HEK293 (cell line): Measurements from ENCODE around the gene TMEM14C.

Experiments
- CTCF ChIA-PET: fragments of 350-600 bp; formaldehyde crosslinking; extraction: SDS; loops from one replicate; lab custom pipeline; 2021; ENCODE audit warnings: antibody characterized with exemption; lab: Yijun Ruan, JAX
- POLR2A ChIA-PET: fragments of 300-600 bp; formaldehyde crosslinking; extraction: SDS; loops from one replicate; lab custom pipeline; 2020; ENCODE audit warnings: antibody characterized with exemption, inconsistent platforms; lab: Yijun Ruan, JAX
- H3K27ac ChIP-seq: fragments of 200-500 bp; sonication (Bioruptor generic); 2 replicates; pipeline ENCODE4 v1.5.1; 2014; ENCODE audit warnings: low read depth, low read length, control low read depth, inconsistent platforms; ENCODE audit errors: extremely low read depth
- H3K36me3 ChIP-seq, 2 experiments: fragments of 200-500 bp in 1 of 2; sonication (Bioruptor generic) in 1 of 2; 1 replicate in 1 of 2; 2 replicates in 1 of 2; pipeline ENCODE4 v1.5.1; 2014 to 2017; ENCODE audit warnings: inconsistent platforms in 2 of 2, low read length in 2 of 2; ENCODE audit not compliant: control insufficient read depth in 2 of 2, insufficient read depth in 1 of 2
- H3K4me1 ChIP-seq: fragments of 200-500 bp; sonication (Bioruptor generic); 2 replicates; pipeline ENCODE4 v1.5.1; 2014; ENCODE audit warnings: mild to moderate bottlenecking, low read length, inconsistent platforms; ENCODE audit not compliant: control insufficient read depth, insufficient read depth
- H3K4me3 ChIP-seq: 2 replicates; pipeline ENCODE4 v1.5.1; 2011; ENCODE audit warnings: low read depth, mild to moderate bottlenecking, control low read depth, low read length, moderate library complexity
- H3K9me3 ChIP-seq: fragments of 200-500 bp; sonication (Bioruptor generic); 2 replicates; pipeline ENCODE4 v1.5.1; 2014; ENCODE audit warnings: low read depth, low read length, inconsistent platforms; ENCODE audit not compliant: control insufficient read depth, insufficient read depth
- GLIS2 ChIP-seq: fragments of 450-650 bp; formaldehyde crosslinking; IDR thresholded peaks from 2 replicates; pipeline ENCODE4 v1.5.1; 2016; ENCODE audit warnings: missing biosample characterization, missing genetic modification characterization
- KLF8 ChIP-seq: fragments of 450-650 bp; formaldehyde crosslinking; IDR thresholded peaks from 2 replicates; pipeline ENCODE4 v1.5.1; 2016; ENCODE audit warnings: missing biosample characterization, missing genetic modification characterization
- OVOL3 ChIP-seq: fragments of 450-650 bp; formaldehyde crosslinking; IDR thresholded peaks from 2 replicates; pipeline ENCODE4 v1.5.1; 2016; ENCODE audit warnings: missing biosample characterization, missing genetic modification characterization
- PRDM4 ChIP-seq: fragments of 450-650 bp; formaldehyde crosslinking; IDR thresholded peaks from 2 replicates; pipeline ENCODE4 v1.5.1; 2017; ENCODE audit warnings: missing biosample characterization, missing genetic modification characterization
- WT1 ChIP-seq: fragments of 450-650 bp; formaldehyde crosslinking; IDR thresholded peaks from 2 replicates; pipeline ENCODE4 v1.5.1; 2016; ENCODE audit warnings: missing biosample characterization, missing genetic modification characterization
- ZBTB20 ChIP-seq: fragments of 450-650 bp; formaldehyde crosslinking; IDR thresholded peaks from 2 replicates; pipeline ENCODE4 v1.5.1; 2016; ENCODE audit warnings: missing biosample characterization, missing genetic modification characterization
- ZBTB7A ChIP-seq: fragments of 450-650 bp; formaldehyde crosslinking; IDR thresholded peaks from 2 replicates; pipeline ENCODE4 v1.5.1; 2016; ENCODE audit warnings: low read depth, missing biosample characterization, missing genetic modification characterization
- ZNF121 ChIP-seq: fragments of 450-650 bp; formaldehyde crosslinking; IDR thresholded peaks from 2 replicates; pipeline ENCODE4 v1.5.1; 2016; ENCODE audit warnings: missing biosample characterization, missing genetic modification characterization
- ZNF157 ChIP-seq: fragments of 450-650 bp; formaldehyde crosslinking; IDR thresholded peaks from 2 replicates; pipeline ENCODE4 v1.5.1; 2016; ENCODE audit warnings: missing biosample characterization, missing genetic modification characterization
- ZNF184 ChIP-seq: fragments of 450-650 bp; IDR thresholded peaks from 2 replicates; pipeline ENCODE4 v1.5.1; 2018; ENCODE audit warnings: missing biosample characterization, mild to moderate bottlenecking, missing genetic modification characterization
- ZNF202 ChIP-seq: fragments of 450-650 bp; formaldehyde crosslinking; IDR thresholded peaks from 2 replicates; pipeline ENCODE4 v1.5.1; 2016; ENCODE audit warnings: missing biosample characterization, missing genetic modification characterization, borderline replicate concordance
- ZNF223 ChIP-seq: fragments of 450-650 bp; formaldehyde crosslinking; IDR thresholded peaks from 2 replicates; pipeline ENCODE4 v1.5.1; 2016; ENCODE audit warnings: missing biosample characterization, missing genetic modification characterization
- ZNF274 ChIP-seq, 2 experiments: fragments of 200-500 bp in 1 of 2; fragments of 450-650 bp in 1 of 2; sonication (Bioruptor generic) in 1 of 2; formaldehyde crosslinking in 1 of 2; IDR thresholded peaks; 2 replicates each; pipeline versions ENCODE4 v1.5.1 to v1.6.1; 2014 to 2016; ENCODE audit warnings: borderline replicate concordance in 1 of 2, inconsistent platforms in 1 of 2, low read length in 1 of 2, missing biosample characterization in 1 of 2, missing genetic modification characterization in 1 of 2
- ZNF292 ChIP-seq: fragments of 450-650 bp; formaldehyde crosslinking; IDR thresholded peaks from 2 replicates; pipeline ENCODE4 v1.5.1; 2016; ENCODE audit warnings: low read depth, missing biosample characterization, missing genetic modification characterization, borderline replicate concordance
- ZNF335 ChIP-seq: fragments of 450-650 bp; formaldehyde crosslinking; conservative IDR thresholded peaks from 2 replicates; pipeline ENCODE4 v1.5.1; 2016; ENCODE audit warnings: missing biosample characterization, missing genetic modification characterization
- ZNF366 ChIP-seq: fragments of 450-650 bp; formaldehyde crosslinking; conservative IDR thresholded peaks from 2 replicates; pipeline ENCODE4 v1.5.1; 2016; ENCODE audit warnings: missing biosample characterization, missing genetic modification characterization
- ZNF555 ChIP-seq: fragments of 450-650 bp; formaldehyde crosslinking; conservative IDR thresholded peaks from 2 replicates; pipeline ENCODE4 v1.5.1; 2017; ENCODE audit warnings: missing biosample characterization, mild to moderate bottlenecking, missing genetic modification characterization, inconsistent platforms
- ZNF558 ChIP-seq: fragments of 450-650 bp; formaldehyde crosslinking; IDR thresholded peaks from 2 replicates; pipeline ENCODE4 v1.5.1; 2016; ENCODE audit warnings: missing biosample characterization, missing genetic modification characterization
- ZNF660 ChIP-seq: fragments of 450-650 bp; IDR thresholded peaks from 2 replicates; pipeline ENCODE4 v1.5.1; 2018; ENCODE audit warnings: missing biosample characterization, mild to moderate bottlenecking, missing genetic modification characterization
- TF ChIP-seq, protein P1 (sequence below): fragments of 450-650 bp; formaldehyde crosslinking; IDR thresholded peaks from 2 replicates; pipeline ENCODE4 v1.5.1; 2016; ENCODE audit warnings: missing biosample characterization, missing genetic modification characterization
- TF ChIP-seq, protein P2 (sequence below): fragments of 450-650 bp; formaldehyde crosslinking; IDR thresholded peaks from 2 replicates; pipeline ENCODE4 v1.5.1; 2016; ENCODE audit warnings: missing biosample characterization, missing genetic modification characterization
- TF ChIP-seq, protein P3 (sequence below): fragments of 450-650 bp; formaldehyde crosslinking; IDR thresholded peaks from 2 replicates; pipeline ENCODE4 v1.5.1; 2016; ENCODE audit warnings: missing biosample characterization, missing genetic modification characterization, borderline replicate concordance

TMEM14C gene

GRCh38 chr6:10759312-10759839, 36.5 kb downstream of the TMEM14C start:
- Histone ChIP-seq H3K4me3 (no peak overlapping the region), H3K9me3 (no peaks in the 10 kb centered on the region), H3K36me3 (peaks cover 26 to 52% of the 10 kb centered on the region in 2 experiments), H3K4me1 (no peaks in the 10 kb centered on the region), H3K27ac (no peak overlapping the region)
- TF ChIP-seq KLF8 (0 out of 2 replicates have a peak, but pooled peaks have one; percentile 26), ZBTB7A (tag by site-specific recombination) (no peak), OVOL3 (tag by site-specific recombination) (no peak), ZNF555 (tag by site-specific recombination) (no peak), PRDM4 (tag by site-specific recombination) (no peak), ZNF274 (IDR thresholded peaks at IDR 0.05; ENCODE audit: low read length) (no peak), ZNF274 (tag by site-specific recombination; IDR thresholded peaks at IDR 0.05; ENCODE audit: borderline replicate concordance) (no peak), ZNF223 (tag by site-specific recombination) (no peak), ZNF292 (tag by site-specific recombination) (no peak), ZNF660 (tag by site-specific recombination) (0 out of 2 replicates have a peak, but pooled peaks have one; percentile 25), GLIS2 (no peak), ZNF157 (tag by site-specific recombination) (no peak), ZBTB20 (tag by site-specific recombination) (0 out of 2 replicates have a peak, but pooled peaks have one; percentile 33), ZNF184 (tag by site-specific recombination) (no peak), ZNF558 (tag by site-specific recombination) (0 out of 2 replicates have a peak, but pooled peaks have one; percentile 21), ZNF121 (tag by site-specific recombination) (no peak)
- TF ChIP-seq, protein P1, sequence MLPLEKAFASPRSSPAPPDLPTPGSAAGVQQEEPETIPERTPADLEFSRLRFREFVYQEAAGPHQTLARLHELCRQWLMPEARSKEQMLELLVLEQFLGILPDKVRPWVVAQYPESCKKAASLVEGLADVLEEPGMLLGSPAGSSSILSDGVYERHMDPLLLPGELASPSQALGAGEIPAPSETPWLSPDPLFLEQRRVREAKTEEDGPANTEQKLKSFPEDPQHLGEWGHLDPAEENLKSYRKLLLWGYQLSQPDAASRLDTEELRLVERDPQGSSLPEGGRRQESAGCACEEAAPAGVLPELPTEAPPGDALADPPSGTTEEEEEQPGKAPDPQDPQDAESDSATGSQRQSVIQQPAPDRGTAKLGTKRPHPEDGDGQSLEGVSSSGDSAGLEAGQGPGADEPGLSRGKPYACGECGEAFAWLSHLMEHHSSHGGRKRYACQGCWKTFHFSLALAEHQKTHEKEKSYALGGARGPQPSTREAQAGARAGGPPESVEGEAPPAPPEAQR (tag by site-specific recombination): no peak
- TF ChIP-seq, protein P2, sequence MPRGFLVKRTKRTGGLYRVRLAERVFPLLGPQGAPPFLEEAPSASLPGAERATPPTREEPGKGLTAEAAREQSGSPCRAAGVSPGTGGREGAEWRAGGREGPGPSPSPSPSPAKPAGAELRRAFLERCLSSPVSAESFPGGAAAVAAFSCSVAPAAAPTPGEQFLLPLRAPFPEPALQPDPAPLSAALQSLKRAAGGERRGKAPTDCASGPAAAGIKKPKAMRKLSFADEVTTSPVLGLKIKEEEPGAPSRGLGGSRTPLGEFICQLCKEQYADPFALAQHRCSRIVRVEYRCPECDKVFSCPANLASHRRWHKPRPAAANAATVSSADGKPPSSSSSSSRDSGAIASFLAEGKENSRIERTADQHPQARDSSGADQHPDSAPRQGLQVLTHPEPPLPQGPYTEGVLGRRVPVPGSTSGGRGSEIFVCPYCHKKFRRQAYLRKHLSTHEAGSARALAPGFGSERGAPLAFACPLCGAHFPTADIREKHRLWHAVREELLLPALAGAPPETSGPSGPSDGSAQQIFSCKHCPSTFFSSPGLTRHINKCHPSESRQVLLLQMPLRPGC (tag by site-specific recombination): peak; percentile 72
- POLR2A ChIA-PET: interaction anchor here (1.0 to 2.2 kb wide), 3 partner anchors 12 to 38 kb away, joined by 3 to 10 read pairs (median 4); partner anchors contain the start of genes TMEM14B and TMEM14C
- CTCF ChIA-PET: interaction anchor here (0.6 to 2.6 kb wide), 14 partner anchors 10 to 281 kb away, joined by 3 to 22 read pairs (median 4); partner anchors contain the start of genes SYCP2L and TMEM14B

DNA sequence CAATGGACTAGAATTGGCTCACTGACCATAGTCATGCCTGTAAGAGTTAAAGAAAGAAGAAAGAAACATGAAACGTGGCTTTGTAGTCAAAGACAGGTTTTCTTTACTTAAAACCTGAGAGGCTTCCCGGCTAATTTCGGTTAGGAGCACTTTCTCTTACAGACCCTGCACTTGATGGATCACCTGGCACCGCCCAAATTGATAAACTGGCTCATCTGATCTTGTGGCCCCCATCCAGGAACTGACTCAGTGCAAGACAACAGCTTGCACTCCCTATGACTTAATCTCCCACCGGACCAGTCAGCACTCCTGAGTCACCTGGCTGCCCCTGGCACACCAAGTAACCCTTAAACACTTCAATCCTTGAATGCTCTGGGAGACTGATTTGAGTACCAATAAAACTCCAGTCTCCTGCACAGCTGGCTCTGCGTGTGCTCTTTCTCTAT, 37.0 kb downstream of the TMEM14C start:
- CTCF ChIA-PET: interaction anchor here (0.6 to 2.6 kb wide), 15 partner anchors 10 to 281 kb away, joined by 3 to 22 read pairs (median 4); partner anchors contain the start of genes SYCP2L and TMEM14B
- POLR2A ChIA-PET: interaction anchor here (1.0 to 2.2 kb wide), 5 partner anchors 13 to 65 kb away, joined by 3 to 10 read pairs (median 3); partner anchors contain the start of genes C6orf52, PAK1IP1, TMEM14B and TMEM14C
- TF ChIP-seq ZNF202 (tag by site-specific recombination): no peak
- peak; percentile 83 for TF ChIP-seq ZNF184 (tag by site-specific recombination)
- TF ChIP-seq ZNF366: peak; percentile 26; the same call in 1 of the 2 replicates
- TF ChIP-seq, protein P2 (tag by site-specific recombination): peak; percentile 56; the same call in 1 of the 2 replicates
- 0 out of 2 replicates have a peak, but pooled peaks have one; percentile 31 for TF ChIP-seq WT1 (tag by site-specific recombination)
- no peak; the same call in 1 of the 2 replicates for TF ChIP-seq ZNF335
- TF ChIP-seq, protein P3, sequence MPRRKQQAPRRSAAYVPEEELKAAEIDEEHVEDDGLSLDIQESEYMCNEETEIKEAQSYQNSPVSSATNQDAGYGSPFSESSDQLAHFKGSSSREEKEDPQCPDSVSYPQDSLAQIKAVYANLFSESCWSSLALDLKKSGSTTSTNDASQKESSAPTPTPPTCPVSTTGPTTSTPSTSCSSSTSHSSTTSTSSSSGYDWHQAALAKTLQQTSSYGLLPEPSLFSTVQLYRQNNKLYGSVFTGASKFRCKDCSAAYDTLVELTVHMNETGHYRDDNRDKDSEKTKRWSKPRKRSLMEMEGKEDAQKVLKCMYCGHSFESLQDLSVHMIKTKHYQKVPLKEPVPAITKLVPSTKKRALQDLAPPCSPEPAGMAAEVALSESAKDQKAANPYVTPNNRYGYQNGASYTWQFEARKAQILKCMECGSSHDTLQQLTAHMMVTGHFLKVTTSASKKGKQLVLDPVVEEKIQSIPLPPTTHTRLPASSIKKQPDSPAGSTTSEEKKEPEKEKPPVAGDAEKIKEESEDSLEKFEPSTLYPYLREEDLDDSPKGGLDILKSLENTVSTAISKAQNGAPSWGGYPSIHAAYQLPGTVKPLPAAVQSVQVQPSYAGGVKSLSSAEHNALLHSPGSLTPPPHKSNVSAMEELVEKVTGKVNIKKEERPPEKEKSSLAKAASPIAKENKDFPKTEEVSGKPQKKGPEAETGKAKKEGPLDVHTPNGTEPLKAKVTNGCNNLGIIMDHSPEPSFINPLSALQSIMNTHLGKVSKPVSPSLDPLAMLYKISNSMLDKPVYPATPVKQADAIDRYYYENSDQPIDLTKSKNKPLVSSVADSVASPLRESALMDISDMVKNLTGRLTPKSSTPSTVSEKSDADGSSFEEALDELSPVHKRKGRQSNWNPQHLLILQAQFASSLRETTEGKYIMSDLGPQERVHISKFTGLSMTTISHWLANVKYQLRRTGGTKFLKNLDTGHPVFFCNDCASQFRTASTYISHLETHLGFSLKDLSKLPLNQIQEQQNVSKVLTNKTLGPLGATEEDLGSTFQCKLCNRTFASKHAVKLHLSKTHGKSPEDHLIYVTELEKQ (tag by site-specific recombination): peak; percentile 51; the same call in 1 of the 2 replicates

More for the DNA sequence above, 37.0 kb downstream of the TMEM14C start:
- Histone ChIP-seq H3K4me3 (no peak overlapping the region), H3K36me3 (peaks cover 26 to 47% of the 10 kb centered on the region in 2 experiments), H3K27ac (no peak overlapping the region), H3K9me3 (no peaks in the 10 kb centered on the region), H3K4me1 (no peaks in the 10 kb centered on the region)
